Activated B cell treated with CpG ODN at 0.5 μM for 24 hours (primary cell): ENCODE results near the gene PTPRT. TPM values are rescaled to one million over a fixed set of nuclear protein-coding genes. Genes with fewer than 3 reads are reported as not detected.

Experiments
- ATAC-seq: fragments of 200-7000 bp; cut with Tn5 transposase; one replicate; pipeline ENCODE4 v1.10.0; 2021; ENCODE audit warnings: low read depth, mild to moderate bottlenecking, moderate library complexity
- CTCF ChIA-PET: fragments of 350-600 bp; sonication (Branson Sonifier 250); formaldehyde crosslinking; loops from one replicate; lab custom pipeline; 2021; ENCODE audit warnings: antibody characterized with exemption; lab: Charles Lee
- POLR2A ChIA-PET: fragments of 350-600 bp; sonication (Branson Sonifier 250); formaldehyde crosslinking; loops from one replicate; lab custom pipeline; 2021; ENCODE audit warnings: antibody characterized with exemption; lab: Charles Lee
- DNase-seq: peaks from one replicate; pipeline ENCODE4 v3.0.0; 2022
- H3K27ac Mint-ChIP-seq: one replicate; pipeline ENCODE4 v1.8.0; 2020; ENCODE audit warnings: mixed read lengths
- H3K27me3 Mint-ChIP-seq: one replicate; pipeline ENCODE4 v1.8.0; 2021; ENCODE audit warnings: mixed read lengths
- H3K36me3 Mint-ChIP-seq: one replicate; pipeline ENCODE4 v1.8.0; 2021; ENCODE audit warnings: low read depth, mixed read lengths
- H3K4me1 Mint-ChIP-seq: one replicate; pipeline ENCODE4 v1.8.0; 2021; ENCODE audit warnings: mixed read lengths
- H3K4me3 Mint-ChIP-seq: one replicate; pipeline ENCODE4 v1.8.0; 2020; ENCODE audit warnings: mild to moderate bottlenecking, mixed read lengths
- H3K9me3 Mint-ChIP-seq: one replicate; pipeline ENCODE4 v1.8.0; 2020; ENCODE audit warnings: mixed read lengths
- CTCF ChIP-seq: fragments of 200-600 bp; IDR thresholded peaks from one replicate; pipeline ENCODE4 v1.8.0; 2022; ENCODE audit warnings: antibody characterized with exemption, mild to moderate bottlenecking
- intact Hi-C: fragments of 100-400 bp; cut with micrococcal nuclease; formaldehyde crosslinking; loops from one replicate; pipeline ENCODE4 v1.15.1; 2024
- total RNA-seq: library from RNA; stranded (reverse); gene quantifications from 2 replicates; pipeline ENCODE4 v1.2.3, GENCODE V29; 2022

The PTPRT gene
- total RNA-seq, 1 donor from 2014 or later, result not detected

GRCh38 chr20:42281801-42282200, 907.9 kb downstream of the PTPRT start:
- Mint-ChIP-seq H3K4me1 (no peaks in the 10 kb centered on the region), H3K36me3 (no peaks in the 10 kb centered on the region), H3K4me3 (no peak overlapping the region), H3K9me3 (peaks cover 7% of the 10 kb centered on the region), H3K27me3 (no peaks in the 10 kb centered on the region), H3K27ac (no peak overlapping the region)
- CTCF ChIA-PET, result no interaction called here
- DNase-seq (no peak), ATAC-seq (no peak)
- TF ChIP-seq CTCF, result no peak
- intact Hi-C loops, result no loop called here
- POLR2A ChIA-PET, result no interaction called here

GRCh38 chr20:42276718-42277602, 912.7 kb downstream of the PTPRT start:
- no peak overlapping the region for H3K27ac Mint-ChIP-seq
- no peaks in the 10 kb centered on the region for H3K27me3 Mint-ChIP-seq
- H3K4me3 Mint-ChIP-seq, result no peak overlapping the region
- H3K9me3 Mint-ChIP-seq, result no peaks in the 10 kb centered on the region
- TF ChIP-seq CTCF, result no peak
- ChIA-PET POLR2A (no interaction called here), CTCF (no interaction called here)
- H3K36me3 Mint-ChIP-seq, result no peaks in the 10 kb centered on the region
- intact Hi-C loops, result no loop called here
- no peaks in the 10 kb centered on the region for H3K4me1 Mint-ChIP-seq
- DNase-seq (no peak), ATAC-seq (no peak)

- no peak overlapping the region for H3K4me3 Mint-ChIP-seq
- H3K27me3 Mint-ChIP-seq, result no peaks in the 10 kb centered on the region
- H3K9me3 Mint-ChIP-seq, result no peaks in the 10 kb centered on the region
- H3K36me3 Mint-ChIP-seq, result no peaks in the 10 kb centered on the region
- CTCF ChIA-PET, result no interaction called here
- TF ChIP-seq CTCF, result no peak
- DNase-seq, result no peak
- no peak overlapping the region for H3K27ac Mint-ChIP-seq
- no peak for ATAC-seq
- intact Hi-C loops, result no loop called here
- H3K4me1 Mint-ChIP-seq, result no peaks in the 10 kb centered on the region
- POLR2A ChIA-PET, result no interaction called here
Observed at GRCh38 chr20:42274986-42275385, 914.7 kb downstream of the PTPRT start.

- Mint-ChIP-seq H3K36me3 (no peaks in the 10 kb centered on the region), H3K9me3 (no peaks in the 10 kb centered on the region), H3K4me1 (no peaks in the 10 kb centered on the region), H3K27me3 (no peaks in the 10 kb centered on the region), H3K4me3 (no peak overlapping the region), H3K27ac (no peak overlapping the region)
- intact Hi-C loops, result no loop called here
- DNase-seq, result no peak
- ChIA-PET POLR2A (no interaction called here), CTCF (no interaction called here)
- TF ChIP-seq CTCF, result no peak
- no peak for ATAC-seq
Observed at GRCh38 chr20:42272516-42272915, 917.2 kb downstream of the PTPRT start.

- Mint-ChIP-seq H3K9me3 (no peaks in the 10 kb centered on the region), H3K27ac (no peak overlapping the region), H3K36me3 (no peaks in the 10 kb centered on the region), H3K4me3 (no peak overlapping the region), H3K27me3 (no peaks in the 10 kb centered on the region), H3K4me1 (no peaks in the 10 kb centered on the region)
- ATAC-seq, result no peak
- CTCF ChIA-PET, result no interaction called here
- intact Hi-C loops, result no loop called here
- TF ChIP-seq CTCF, result no peak
- POLR2A ChIA-PET, result no interaction called here
- DNase-seq, result no peak
Observed at GRCh38 chr20:42270539-42270938, 919.2 kb downstream of the PTPRT start.
